ENCODE measurements around the gene COX20.
"Not testable (repeated sequence)": the region's sequence is repeated elsewhere in the genome, so short reads cannot be mapped to it uniquely, and the experiment has no call there.

Gene COX20, protein sequence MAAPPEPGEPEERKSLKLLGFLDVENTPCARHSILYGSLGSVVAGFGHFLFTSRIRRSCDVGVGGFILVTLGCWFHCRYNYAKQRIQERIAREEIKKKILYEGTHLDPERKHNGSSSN

DNA sequence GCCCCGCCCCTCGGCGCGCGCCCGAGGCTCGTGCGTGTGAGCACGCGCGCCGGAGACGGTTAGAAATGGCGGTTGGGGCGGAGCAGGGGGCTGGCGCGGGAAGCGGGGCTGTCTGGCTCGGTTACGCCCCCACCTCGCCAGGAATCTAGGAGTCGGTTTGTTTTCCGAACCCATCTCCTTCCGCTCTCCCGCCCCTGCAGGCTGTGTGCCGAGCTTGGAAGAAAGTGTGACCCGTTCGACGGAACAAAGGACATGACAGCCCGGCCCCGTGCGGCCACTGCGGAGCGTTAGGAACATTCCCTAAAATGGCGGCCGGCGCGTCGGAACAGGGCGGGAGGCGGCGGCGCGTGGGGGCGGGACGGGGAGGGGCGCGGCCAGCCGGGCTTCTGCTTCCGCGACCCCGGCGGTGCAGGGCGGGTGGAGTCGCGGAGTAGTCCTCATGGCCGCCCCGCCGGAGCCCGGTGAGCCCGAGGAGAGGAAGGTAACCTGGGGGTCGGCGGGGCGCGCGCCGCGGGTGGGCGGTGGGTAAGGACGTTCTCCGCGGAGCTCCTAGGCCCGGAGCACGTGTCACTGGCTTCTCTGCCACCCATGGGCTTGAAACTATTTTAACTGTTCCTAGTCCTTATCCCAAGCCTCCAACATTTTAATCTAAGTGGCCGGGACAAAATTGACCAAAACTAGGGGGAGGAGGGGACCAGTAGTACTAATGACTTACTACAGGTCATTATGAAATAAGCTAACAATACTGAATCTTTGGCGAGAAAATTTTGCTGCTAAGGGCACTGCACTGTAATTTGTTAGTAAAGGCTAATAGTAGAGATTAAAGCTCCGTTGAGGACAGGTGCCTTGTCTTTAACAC is at the start of gene COX20:
TSS of gene COX20 (plus strand) at position 383 of the 859 bp plus-strand sequence. CDS start at position 440, 57 bp downstream.
- DNase-seq (ENCODE audit: low read depth in 2 of 2): peak; percentile 74 to 85

- DNase-seq (ENCODE audit: low read depth in 2 of 2): no peak
Observed at GRCh38 chr1:244788493-244789275, 46.8 kb upstream of the COX20 start.

GRCh38 chr1:244789276-244789580 is 46.2 kb upstream of the COX20 start:
- DNase-seq (ENCODE audit: low read depth in 2 of 2): no peak

DNA sequence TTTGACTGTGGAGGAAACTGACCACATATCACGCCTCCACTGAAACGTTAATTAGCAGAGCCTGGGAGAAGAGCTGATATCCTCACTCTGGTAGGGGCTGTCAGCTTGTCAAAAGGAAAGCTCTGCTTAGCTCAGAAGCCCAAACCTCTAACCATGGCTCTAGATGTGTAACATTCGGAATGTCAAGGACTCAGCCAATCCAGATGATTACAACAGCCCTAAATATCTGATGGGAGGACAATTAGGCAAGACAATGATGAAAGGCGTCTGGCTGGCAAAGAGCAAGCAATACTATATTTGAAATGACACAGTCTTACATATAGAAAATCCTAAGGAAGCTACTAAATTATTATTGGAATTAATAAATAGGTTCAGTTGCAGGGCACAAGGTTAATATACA is 45.7 kb upstream of the COX20 start:
- no peak for DNase-seq (ENCODE audit: low read depth in 2 of 2)

DNA sequence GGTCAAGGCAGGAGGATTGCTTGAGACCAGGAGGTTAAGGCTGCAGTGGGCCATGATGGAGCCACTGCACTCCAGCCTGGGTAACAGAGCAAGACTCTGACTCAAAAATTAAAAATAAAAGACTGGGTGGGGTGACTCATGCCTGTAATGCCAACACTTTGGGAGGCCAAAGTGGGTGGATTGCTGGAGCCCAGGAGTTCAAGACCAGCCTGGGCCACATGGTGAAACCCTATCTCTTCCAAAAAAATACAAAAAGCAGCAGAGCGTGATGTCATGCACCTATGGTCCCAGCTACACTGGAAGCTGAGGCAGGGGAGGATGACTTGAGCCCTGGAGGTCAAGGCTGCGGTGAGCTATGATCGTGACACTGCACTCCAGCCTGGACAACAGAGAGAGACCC is 44.4 kb upstream of the COX20 start:
- no peak for DNase-seq (ENCODE audit: low read depth in 2 of 2)

- DNase-seq (ENCODE audit: low read depth in 2 of 2): no peak
Observed at GRCh38 chr1:244792188-244792850, 43.1 kb upstream of the COX20 start.

GRCh38 chr1:244794071-244794470 is 41.4 kb upstream of the COX20 start:
- no peak for DNase-seq (ENCODE audit: low read depth in 2 of 2)

DNA sequence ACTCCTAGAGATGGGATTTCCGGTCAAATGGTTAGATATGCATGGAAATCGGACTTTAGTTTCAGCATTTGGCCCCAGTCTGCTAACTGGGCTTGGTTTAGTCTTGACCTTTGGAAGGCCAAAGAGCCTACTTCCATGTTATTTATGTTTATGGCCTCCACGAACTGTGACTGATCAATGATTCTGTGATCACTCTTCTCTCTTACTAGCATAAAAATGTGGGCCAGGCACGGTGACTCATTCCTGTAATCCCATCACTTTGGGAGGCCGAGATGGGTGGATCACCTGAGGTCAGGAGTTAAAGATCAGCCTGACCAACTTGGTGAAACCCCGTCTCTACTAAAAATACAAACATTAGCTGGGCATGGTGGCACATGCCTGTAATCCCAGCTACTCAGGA is 40.9 kb upstream of the COX20 start:
- DNase-seq (ENCODE audit: low read depth in 2 of 2): not testable (repeated sequence)

DNA sequence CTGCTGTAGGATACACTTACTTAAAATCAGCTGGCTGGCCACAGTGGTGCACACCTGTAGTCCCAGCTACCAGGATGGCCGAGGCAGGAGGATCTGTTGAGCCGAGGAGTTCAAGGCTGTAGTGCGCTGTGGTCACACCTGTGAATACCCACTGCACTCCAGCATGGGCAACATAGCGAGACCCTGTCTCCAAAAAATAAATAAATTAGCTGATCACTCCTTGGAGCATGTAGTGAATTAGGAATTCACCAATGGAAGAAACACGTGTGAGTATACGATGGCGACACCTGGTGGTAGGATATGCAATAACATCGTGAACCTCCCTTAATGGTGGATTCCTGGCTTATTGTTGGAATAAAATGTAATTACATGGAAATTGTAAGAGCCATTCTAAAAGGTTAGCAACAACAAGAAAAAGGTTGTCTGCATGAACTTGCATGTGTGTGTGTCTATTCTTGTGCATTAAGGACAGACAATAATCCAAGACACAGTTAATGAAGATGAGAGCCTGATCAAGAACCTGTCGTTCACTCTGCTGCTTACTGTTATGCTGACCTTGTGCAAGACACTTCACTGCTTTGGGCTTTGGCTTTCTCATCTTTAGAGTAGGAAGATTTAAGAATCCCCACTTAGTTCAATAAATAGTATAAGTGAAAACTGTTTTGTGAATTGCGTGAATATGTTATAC is 38.6 kb upstream of the COX20 start:
- DNase-seq (ENCODE audit: low read depth in 2 of 2): no peak

GRCh38 chr1:244800821-244801220 is 34.6 kb upstream of the COX20 start:
- DNase-seq (ENCODE audit: low read depth in 2 of 2): no peak

DNA sequence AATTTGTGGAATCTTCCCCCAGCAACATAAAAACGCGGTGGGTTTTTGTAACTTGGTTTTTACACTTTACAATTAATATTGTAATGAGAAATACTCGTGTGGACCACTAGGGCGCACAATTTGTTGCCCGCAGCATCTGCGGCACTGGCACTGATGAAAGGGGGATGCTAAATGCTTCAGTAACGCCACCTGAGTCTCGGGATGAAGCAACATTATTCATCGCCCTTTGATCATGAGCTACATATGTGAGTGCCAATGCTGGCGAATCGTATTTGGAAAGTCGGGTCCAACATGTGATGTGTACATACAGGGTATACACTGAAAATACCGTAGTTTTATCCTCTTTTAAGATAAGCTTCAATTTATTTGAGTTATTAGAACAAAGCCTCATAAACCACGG is 34.2 kb upstream of the COX20 start:
- peak; percentile 27 to 32 for DNase-seq (ENCODE audit: low read depth in 2 of 2)

DNA sequence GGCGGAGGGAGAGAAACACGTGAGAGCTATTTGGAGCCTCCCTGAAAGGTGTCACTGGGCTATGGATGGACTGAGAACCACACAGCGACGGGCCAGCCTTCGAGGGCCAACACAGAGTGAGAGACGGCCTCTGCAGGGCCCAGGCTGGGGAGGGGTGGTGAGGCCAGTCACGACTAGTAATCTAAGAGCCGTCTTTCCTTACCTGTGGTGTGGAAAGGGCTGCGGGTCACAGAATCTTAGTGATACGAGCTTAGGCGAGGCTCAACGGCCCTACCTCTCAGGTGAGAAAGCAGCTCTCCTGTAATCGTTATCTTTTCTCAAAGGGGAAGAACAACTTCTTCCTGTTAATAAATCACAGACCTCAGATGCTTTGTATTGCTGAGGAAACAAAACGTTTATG is 33.4 kb upstream of the COX20 start:
- DNase-seq (ENCODE audit: low read depth in 2 of 2): no peak

DNA sequence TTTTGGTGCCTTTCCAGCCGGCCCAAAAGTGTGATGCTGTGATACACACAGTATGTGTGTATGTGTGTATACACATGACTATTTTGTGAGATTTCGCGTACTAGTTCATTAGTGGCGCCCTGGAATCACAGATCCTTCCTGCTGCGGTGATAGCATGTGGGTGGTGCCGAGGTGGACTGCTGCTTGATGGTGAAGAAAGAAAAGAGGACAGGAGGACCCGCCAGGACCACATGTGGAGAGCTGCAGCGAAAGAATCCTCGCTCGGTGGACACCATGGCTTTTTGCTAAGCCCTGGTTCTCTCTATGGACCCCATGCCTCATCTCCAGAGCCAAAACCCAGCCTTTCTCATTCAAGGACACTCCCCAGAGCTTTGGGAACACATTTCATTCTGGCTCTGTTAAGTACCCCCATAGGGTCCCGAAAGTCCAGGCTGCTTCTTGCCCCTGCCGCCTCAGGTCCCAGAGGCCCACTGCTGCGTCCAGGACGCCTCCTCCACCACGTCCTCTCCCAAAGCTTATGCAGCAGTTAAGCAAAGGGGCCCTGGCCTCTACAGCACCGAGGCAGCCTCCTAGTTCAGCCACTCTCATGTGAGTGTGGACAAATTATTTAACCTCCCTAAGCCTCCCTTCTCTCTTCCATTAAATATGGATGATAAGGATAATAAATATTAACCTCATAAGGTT is 32.8 kb upstream of the COX20 start:
- no peak for DNase-seq (ENCODE audit: low read depth in 2 of 2)

GRCh38 chr1:244804841-244805240 is 30.6 kb upstream of the COX20 start:
- no peak for DNase-seq (ENCODE audit: low read depth in 2 of 2)

DNA sequence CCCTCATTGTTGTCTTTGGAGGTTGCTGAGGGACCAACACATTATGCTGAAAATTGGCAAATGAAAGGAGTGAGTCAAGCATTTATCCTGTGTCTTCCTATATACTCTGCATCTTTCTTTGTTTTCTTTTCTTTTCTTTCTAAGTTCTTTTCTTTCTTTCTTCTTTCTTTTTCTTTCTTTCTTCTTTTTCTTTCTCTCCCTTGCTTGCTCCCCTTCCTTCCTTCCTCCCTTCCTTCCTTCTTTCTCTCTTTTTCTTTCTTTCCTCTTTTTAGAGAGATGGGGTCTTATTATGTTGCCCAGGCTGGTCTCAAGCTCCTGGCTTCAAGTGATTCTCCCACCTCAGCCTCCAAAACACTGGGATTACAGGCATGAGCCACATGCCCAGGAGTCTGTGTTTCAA is 28.3 kb upstream of the COX20 start:
- no peak for DNase-seq (ENCODE audit: low read depth in 2 of 2)

- DNase-seq (ENCODE audit: low read depth in 2 of 2): no peak
Observed at GRCh38 chr1:244810221-244810620, 25.2 kb upstream of the COX20 start.

- DNase-seq (ENCODE audit: low read depth in 2 of 2): no peak
Observed at GRCh38 chr1:244813327-244813726, 22.1 kb upstream of the COX20 start.

GRCh38 chr1:244815600-244816099 is 19.8 kb upstream of the COX20 start:
- no peak for DNase-seq (ENCODE audit: low read depth in 2 of 2)

- DNase-seq (ENCODE audit: low read depth in 2 of 2): no peak
Observed at GRCh38 chr1:244817415-244817894, 18.0 kb upstream of the COX20 start.

DNA sequence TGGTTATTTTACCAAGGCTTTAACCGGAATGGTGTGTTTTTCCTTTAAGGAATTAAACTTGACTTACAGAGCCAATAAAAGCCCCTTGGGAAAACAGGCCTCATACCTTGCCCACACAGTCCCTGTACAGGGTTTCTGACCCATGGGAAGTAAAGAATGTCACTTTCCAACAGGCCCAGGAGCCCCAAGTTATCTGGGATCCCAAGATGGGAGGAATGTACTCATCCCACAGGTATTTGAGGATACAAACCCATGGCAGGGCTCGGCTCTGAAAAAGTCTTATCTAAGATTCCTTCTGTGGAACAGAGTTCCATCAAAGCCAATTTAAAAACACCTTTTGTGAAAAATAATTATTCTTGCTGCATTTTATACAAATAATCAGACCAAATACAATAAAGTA is 15.3 kb upstream of the COX20 start:
- no peak for DNase-seq (ENCODE audit: low read depth in 2 of 2)

GRCh38 chr1:244821134-244821533 is 14.3 kb upstream of the COX20 start:
- DNase-seq (ENCODE audit: low read depth in 2 of 2): no peak
